Measurements from ENCODE around the gene UGT2B10.
"Not testable (repeated sequence)": the region's sequence is repeated elsewhere in the genome, so short reads cannot be mapped to it uniquely, and the experiment has no call there.

The UGT2B10 gene

GRCh38 chr4:68815617-68816409 lies at the start of gene UGT2B10:
TSS of gene UGT2B10 (plus strand) at chr4:68815994. CDS start at chr4:68816020, 26 bp downstream.
- not testable (repeated sequence) for DNase-seq

- not testable (repeated sequence) for DNase-seq
These were observed 44.0 kb upstream of the UGT2B10 start for GRCh38 chr4:68771836-68772235.

DNA sequence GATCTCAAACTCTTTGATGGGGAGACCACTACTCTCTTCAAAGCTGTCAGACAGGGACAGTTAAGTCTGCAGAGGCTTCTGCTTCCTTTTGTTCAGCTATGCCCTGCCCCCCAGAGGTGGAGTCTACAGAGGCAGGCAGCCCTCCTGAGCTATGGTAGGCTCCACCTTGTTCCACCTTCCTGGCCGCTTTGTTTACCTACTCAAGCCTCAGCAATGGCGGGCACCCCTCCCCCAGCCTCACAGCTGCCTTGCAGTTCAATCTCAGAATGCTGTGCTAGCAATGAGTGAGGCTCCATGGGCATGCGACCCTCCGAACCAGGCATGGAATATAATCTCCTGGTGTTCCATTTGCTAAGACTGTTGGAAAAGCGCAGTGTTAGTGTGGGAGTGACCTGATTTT lies 42.1 kb upstream of the UGT2B10 start:
- no peak for DNase-seq

- no peak for DNase-seq
These were observed 35.6 kb upstream of the UGT2B10 start for GRCh38 chr4:68780232-68780631.

- no peak for DNase-seq
These were observed 18.7 kb upstream of the UGT2B10 start for GRCh38 chr4:68797048-68797447.

DNA sequence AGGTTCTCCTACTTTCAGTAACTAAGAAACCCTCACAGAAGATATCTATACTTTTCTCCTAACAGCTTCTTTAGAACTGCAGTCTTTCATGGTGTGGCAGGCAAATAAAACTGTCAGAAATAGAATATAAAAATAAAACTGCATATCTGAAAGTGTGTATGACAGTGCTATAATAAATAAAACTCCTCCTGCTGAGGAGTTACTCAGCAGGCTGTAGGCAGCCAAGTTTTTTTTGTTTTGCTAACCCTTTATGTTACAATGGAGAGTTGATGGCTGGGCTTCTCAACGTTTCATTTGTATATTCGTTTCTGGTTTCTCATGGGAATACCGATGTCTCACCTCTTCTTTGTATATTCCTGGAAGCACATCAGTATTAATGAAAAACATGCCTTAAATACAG lies 18.2 kb upstream of the UGT2B10 start:
- DNase-seq, result no peak

- DNase-seq, result no peak
These were observed 12.8 kb upstream of the UGT2B10 start for GRCh38 chr4:68803013-68803412.

- DNase-seq, result no peak
These were observed 7.7 kb upstream of the UGT2B10 start for GRCh38 chr4:68808060-68808459.

- no peak for DNase-seq
These were observed 4.9 kb upstream of the UGT2B10 start for GRCh38 chr4:68810919-68811318.

DNA sequence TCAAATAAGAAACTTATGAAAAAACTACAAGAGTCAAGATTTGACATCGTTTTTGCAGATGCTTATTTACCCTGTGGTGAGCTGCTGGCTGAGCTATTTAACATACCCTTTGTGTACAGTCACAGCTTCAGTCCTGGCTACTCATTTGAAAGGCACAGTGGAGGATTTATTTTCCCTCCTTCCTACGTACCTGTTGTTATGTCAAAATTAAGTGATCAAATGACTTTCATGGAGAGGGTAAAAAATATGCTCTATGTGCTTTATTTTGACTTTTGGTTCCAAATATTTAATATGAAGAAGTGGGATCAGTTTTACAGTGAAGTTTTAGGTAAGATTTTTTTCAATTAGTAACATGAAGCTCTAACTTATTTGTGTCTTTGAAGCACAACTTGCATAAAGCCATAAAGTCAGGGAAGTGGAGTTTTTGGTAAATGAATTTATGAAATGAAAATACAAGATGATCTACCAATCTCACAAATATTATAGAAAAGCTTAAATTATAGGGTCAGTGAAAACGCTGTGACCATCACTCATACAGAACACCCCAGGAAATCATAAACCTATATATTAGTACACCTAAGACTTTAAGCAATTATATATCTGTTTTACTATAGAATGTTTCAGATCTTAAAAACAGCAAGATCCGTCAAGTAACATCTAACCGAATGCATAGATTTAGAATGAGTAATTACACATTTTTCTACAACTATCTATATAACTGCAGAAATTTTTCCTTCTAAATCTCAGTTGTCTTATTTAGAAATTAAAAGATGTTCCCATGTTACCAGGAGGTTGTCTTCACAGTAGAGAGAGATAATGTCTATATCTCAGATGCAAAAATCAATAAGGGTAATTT lies 844 bp downstream of the UGT2B10 start:
- DNase-seq, result not testable (repeated sequence)

DNA sequence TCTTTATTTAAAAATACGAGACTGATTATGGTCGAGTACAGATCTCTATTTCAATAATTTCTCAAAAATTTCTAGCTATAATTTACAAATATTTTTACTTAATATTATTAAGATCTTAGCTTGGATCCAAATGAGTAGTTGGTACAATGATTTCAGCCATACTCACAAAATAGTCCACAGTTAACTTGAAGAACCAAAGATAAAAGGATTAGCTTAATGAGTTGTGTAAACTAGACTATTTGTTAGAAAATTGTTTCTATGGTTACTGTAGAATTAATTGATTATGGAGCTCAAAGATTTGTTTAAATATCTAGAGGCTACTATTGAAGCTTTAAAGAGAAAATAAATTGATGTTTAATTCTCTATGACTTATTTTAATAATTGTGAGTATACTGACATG lies 1.6 kb downstream of the UGT2B10 start:
- no peak for DNase-seq

DNA sequence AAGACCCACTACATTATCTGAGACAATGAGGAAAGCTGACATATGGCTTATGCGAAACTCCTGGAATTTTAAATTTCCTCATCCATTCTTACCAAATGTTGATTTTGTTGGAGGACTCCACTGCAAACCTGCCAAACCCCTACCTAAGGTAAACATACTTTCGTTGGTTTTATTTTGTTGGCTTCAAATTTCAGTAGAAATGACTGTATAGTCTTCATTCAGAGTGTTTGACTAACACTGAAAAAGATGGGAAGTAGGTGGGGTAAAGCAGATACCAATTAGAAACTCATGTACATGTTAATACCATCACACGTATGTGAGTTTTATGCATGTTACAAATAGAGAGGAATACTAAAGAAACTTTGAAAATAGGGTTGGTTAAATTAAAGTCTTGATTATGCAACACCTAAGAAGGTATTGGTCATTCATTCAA lies 2.3 kb downstream of the UGT2B10 start:
- not testable (repeated sequence) for DNase-seq

GRCh38 chr4:68831642-68832041 lies 15.8 kb downstream of the UGT2B10 start:
- no peak for DNase-seq

GRCh38 chr4:68850293-68850692 lies 34.5 kb downstream of the UGT2B10 start:
- no peak for DNase-seq

GRCh38 chr4:68855771-68856170 lies 40.0 kb downstream of the UGT2B10 start:
- DNase-seq, result no peak

GRCh38 chr4:68858039-68858438 lies 42.2 kb downstream of the UGT2B10 start:
- DNase-seq, result no peak

DNA sequence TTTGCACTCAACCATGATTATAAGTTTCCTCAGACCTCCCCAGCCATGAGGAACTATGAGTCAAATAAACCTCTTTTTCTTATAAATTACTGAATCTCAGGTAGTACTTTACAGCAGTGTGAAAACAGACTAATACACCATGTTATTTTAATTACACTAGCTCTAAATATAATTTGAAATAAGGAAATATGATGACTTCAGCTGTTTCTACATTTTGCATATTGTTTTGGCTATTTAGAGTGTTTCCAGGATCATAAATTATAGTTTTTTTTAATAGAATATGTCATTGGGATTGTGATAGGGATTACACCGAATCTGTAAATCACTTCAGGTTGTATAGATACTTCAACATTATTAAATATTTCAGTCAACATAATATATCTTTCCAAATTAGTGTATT lies 43.9 kb downstream of the UGT2B10 start:
- no peak for DNase-seq

DNA sequence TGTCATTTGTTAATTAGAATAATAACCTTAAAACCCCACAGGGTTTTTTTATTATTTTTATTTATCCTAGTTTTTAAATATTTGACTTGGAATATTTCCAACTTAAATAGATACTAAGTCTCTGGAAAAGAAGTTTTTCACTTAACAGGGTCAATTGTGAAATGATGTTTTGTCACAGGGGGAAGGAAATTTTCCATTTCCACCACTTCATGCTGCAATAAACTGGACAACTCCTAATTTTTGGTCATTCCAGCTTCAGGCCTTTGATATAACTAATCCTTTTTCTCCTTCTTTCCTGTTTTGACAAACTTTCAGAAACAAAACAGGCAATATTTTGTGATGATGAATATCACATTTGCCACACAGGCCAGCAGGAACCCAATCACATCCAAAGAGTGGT lies 45.3 kb downstream of the UGT2B10 start:
- no peak for DNase-seq

DNA sequence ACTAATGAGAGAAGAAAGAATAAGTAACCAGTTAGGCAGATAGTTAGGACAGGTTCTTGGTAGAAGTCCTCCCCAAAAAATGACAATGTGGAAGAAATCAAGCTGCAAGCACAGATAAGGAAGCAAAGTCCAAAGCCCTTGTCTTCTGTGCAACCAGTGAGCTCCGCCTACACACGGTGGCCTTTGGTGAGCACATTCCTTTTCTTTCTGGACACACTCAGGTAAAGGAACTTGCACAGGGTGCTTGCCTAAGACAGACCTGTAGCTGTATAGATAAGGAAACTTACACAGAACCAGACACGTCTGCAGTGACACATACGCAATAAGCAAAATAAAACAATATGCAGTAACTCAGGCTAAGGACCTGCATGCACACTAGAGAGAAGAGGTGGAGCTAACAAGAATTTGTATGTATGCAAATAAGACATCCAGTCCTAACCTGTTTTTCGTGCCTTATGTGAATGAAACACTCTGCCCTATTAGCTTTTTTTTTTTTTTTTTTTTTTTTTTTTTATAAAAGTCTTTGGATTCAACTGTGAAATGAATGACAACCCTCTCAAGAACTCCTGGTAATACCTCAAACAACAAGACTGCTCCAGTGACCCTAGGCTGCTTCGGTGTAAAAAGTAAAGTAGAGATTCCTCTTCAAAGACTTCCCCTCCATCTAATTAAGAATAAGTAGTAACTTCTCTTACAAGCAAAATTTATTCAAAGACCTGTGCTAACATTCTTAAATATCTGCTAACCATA lies 48.8 kb downstream of the UGT2B10 start:
- no peak for DNase-seq

DNA sequence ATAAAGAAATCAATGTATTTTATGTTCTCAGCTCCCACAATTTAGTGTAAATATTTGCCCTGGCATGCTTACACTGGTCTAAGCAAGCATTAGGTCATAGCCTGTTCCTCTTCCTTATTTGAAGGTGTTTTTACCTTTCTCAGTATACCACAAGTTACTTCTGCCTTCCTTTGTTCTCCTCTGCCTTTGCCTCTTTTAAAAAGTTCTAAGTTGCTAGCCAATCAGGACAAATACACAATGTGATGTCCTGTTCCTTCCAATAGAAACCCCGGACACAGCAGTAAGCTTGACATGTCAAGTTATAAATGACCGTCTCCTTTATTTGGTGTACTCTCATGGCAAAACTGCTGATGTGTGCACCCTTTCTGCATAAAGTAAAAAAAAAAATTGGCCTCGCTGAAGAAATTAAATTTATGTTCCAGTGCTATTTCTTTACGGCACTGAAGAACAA lies 49.4 kb downstream of the UGT2B10 start:
- no peak for DNase-seq

DNA sequence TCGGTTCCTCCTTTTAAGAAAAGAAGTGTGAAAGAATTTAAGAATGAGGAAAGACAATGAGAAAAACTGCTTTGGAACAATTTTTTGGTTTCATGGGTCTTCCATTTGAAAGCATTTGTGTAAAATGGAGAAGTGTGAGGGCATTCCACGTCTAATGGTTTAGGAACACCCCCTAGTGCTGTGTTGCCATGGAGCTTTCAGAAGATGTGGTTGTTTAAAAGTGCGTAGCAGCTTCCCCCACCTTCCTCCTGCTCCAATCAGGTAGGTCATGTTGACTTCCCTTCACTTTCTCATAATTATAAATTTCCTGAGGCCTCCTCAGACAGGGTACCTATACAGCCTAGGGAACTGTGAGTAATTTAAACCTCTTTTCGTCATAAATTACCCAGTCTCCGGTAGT lies 50.0 kb downstream of the UGT2B10 start:
- no peak for DNase-seq

DNA sequence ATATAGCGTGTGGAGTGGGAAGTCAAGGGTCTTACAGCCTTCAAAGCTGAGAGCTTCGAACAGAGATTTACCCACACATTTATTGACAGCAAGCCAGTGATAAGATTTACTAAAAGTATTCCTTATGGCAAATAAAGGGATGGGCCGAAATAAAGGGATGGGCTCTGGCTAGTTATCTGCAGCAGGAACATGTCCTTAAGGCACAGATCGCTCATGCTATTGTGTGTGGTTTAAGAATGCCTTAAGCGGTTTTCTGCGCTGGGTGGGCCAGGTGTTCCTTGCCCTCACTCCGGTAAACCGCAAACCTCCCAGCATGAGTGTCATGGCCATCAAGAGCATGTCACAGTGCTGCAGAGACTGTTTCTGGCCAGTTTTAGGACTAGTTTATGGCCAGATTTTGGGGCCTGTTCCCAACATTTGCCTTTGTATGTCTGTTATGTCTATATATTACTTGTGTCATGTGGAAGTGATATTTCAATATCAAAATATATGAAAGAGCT lies 53.5 kb downstream of the UGT2B10 start:
- no peak for DNase-seq

Measured in activated CD8-positive, alpha-beta memory T cell treated with anti-CD3 and anti-CD28 coated beads, Interleukin-2, amount 50 U/mL, for 4 hours (primary cell).